IMR-90 (cell line): Measurements from ENCODE around the gene LYSMD4. TPM values are rescaled to one million over a fixed set of nuclear protein-coding genes. Genes with fewer than 3 reads are reported as not detected.

ENCODE experiments used
- ATAC-seq: fragments of 200-7000 bp; cut with Tn5 transposase; 2 replicates; pipeline ENCODE4 v1.9.1; 2020; ENCODE audit warnings: low read depth, mild to moderate bottlenecking, moderate library complexity
- BruUV-seq: library from RNA; stranded (reverse); fragments of 400-500 nt; replicated peaks from 2 replicates; lab custom pipeline; 2021; lab: Mats Ljungman, UMichigan
- CTCF ChIA-PET: fragments of 300-600 bp; formaldehyde crosslinking; extraction: SDS; loops from one replicate; lab custom pipeline; 2021; ENCODE audit warnings: antibody characterized with exemption; lab: Yijun Ruan, JAX
- POLR2A ChIA-PET: fragments of 300-600 bp; sonication (Branson Sonifier 250); formaldehyde crosslinking; loops from one replicate; lab custom pipeline; 2022; ENCODE audit warnings: antibody characterized with exemption; ENCODE audit not compliant: unreplicated experiment; lab: Charles Lee
- DNase-seq: peaks from one replicate; pipeline ENCODE4 v3.0.0; 2013
- H2AFZ ChIP-seq: replicated peaks from 2 replicates; pipeline ENCODE3; 2013; ENCODE audit warnings: low read length, mild to moderate bottlenecking; ENCODE audit not compliant: poor library complexity
- H2AK5ac ChIP-seq: 2 replicates; pipeline ENCODE4 v1.6.1; 2013; ENCODE audit warnings: low read depth, low read length, inconsistent platforms
- H2AK9ac ChIP-seq: replicated peaks from 2 replicates; pipeline ENCODE3; 2013; ENCODE audit warnings: mild to moderate bottlenecking, low read depth, low read length, moderate library complexity; ENCODE audit not compliant: poor library complexity
- H2BK120ac ChIP-seq: 2 replicates; pipeline ENCODE4 v1.6.1; 2013; ENCODE audit warnings: low read depth, low read length, inconsistent platforms
- H2BK15ac ChIP-seq: 3 replicates; pipeline ENCODE4 v1.6.1; 2013; ENCODE audit warnings: low read depth, low read length, inconsistent platforms
- H2BK20ac ChIP-seq: 2 replicates; pipeline ENCODE4 v1.6.1; 2013; ENCODE audit warnings: low read depth, mild to moderate bottlenecking, inconsistent platforms, low read length, moderate library complexity
- H2BK5ac ChIP-seq: 2 replicates; pipeline ENCODE4 v1.6.1; 2013; ENCODE audit warnings: mild to moderate bottlenecking, low read depth, low read length, inconsistent platforms; ENCODE audit not compliant: poor library complexity, severe bottlenecking
- H3K14ac ChIP-seq: replicated peaks from 2 replicates; pipeline ENCODE4 v1.6.1; 2013; ENCODE audit warnings: low read depth, low read length, inconsistent platforms
- H3K18ac ChIP-seq: 2 replicates; pipeline ENCODE4 v1.6.1; 2013; ENCODE audit warnings: low read depth, low read length, control low read depth
- H3K23ac ChIP-seq: 2 replicates; pipeline ENCODE4 v1.6.1; 2013; ENCODE audit warnings: low read depth, low read length, inconsistent platforms
- H3K27ac ChIP-seq: 2 replicates; pipeline ENCODE4 v1.5.1; 2013; ENCODE audit warnings: mild to moderate bottlenecking, control low read depth, low read length; ENCODE audit not compliant: insufficient read depth
- H3K27me3 ChIP-seq: 2 replicates; pipeline ENCODE4 v1.6.1; 2013; ENCODE audit warnings: low read length; ENCODE audit not compliant: control insufficient read depth, insufficient read depth
- H3K36me3 ChIP-seq: 2 replicates; pipeline ENCODE4 v1.6.1; 2013; ENCODE audit warnings: low read length, mixed read lengths; ENCODE audit not compliant: control insufficient read depth, insufficient read depth
- H3K4ac ChIP-seq: 2 replicates; pipeline ENCODE4 v1.6.1; 2013; ENCODE audit warnings: low read depth, low read length, inconsistent platforms
- H3K4me1 ChIP-seq: 2 replicates; pipeline ENCODE4 v1.6.1; 2013; ENCODE audit warnings: low read length, mixed read lengths; ENCODE audit not compliant: control insufficient read depth, insufficient read depth
- H3K4me2 ChIP-seq: 2 replicates; pipeline ENCODE4 v1.6.1; 2013; ENCODE audit warnings: low read depth, mild to moderate bottlenecking, control low read depth, low read length, moderate library complexity
- H3K4me3 ChIP-seq: 2 replicates; pipeline ENCODE4 v1.5.1; 2013; ENCODE audit warnings: low read depth, mild to moderate bottlenecking, control low read depth, low read length, moderate library complexity; ENCODE audit not compliant: insufficient read depth
- H3K56ac ChIP-seq: 2 replicates; pipeline ENCODE4 v1.6.1; 2013; ENCODE audit warnings: low read length, inconsistent platforms; ENCODE audit not compliant: insufficient read depth; ENCODE audit errors: extremely low read depth
- H3K79me1 ChIP-seq, 2 experiments: 2 replicates each; pipeline ENCODE4 v1.6.1; 2013; ENCODE audit warnings: low read length in 2 of 2, inconsistent platforms in 1 of 2, low read depth in 1 of 2
- H3K9ac ChIP-seq: 2 replicates; pipeline ENCODE4 v1.6.1; 2013; ENCODE audit warnings: low read depth, low read length, control low read depth
- H3K9me1 ChIP-seq: 2 replicates; pipeline ENCODE4 v1.6.1; 2013; ENCODE audit warnings: low read length, inconsistent platforms; ENCODE audit not compliant: insufficient read depth
- H3K9me3 ChIP-seq: 2 replicates; pipeline ENCODE4 v1.6.1; 2013; ENCODE audit warnings: low read length; ENCODE audit not compliant: control insufficient read depth, insufficient read depth
- H4K20me1 ChIP-seq: 2 replicates; pipeline ENCODE4 v1.6.1; 2013; ENCODE audit warnings: low read length, inconsistent platforms; ENCODE audit not compliant: insufficient read depth
- H4K5ac ChIP-seq: 2 replicates; pipeline ENCODE4 v1.6.1; 2013; ENCODE audit warnings: mild to moderate bottlenecking, low read depth, low read length, control low read depth
- H4K8ac ChIP-seq, 2 experiments: 2 replicates each; pipeline ENCODE4 v1.6.1; 2013; ENCODE audit warnings: low read depth in 2 of 2, low read length in 2 of 2, control low read depth in 1 of 2, inconsistent platforms in 1 of 2
- H4K91ac ChIP-seq: 2 replicates; pipeline ENCODE4 v1.6.1; 2013; ENCODE audit warnings: low read depth, low read length, inconsistent platforms; ENCODE audit not compliant: insufficient read depth
- BHLHE40 ChIP-seq: fragments of 150-350 bp; IDR thresholded peaks from 2 replicates; pipeline ENCODE4 v1.6.1; 2016; ENCODE audit warnings: mild to moderate bottlenecking, low read depth, low read length
- CEBPB ChIP-seq: IDR thresholded peaks from 2 replicates; pipeline ENCODE4 v1.6.1; 2012; ENCODE audit warnings: low read depth, low read length, improper control_type of control experiment
- CHD1 ChIP-seq: IDR thresholded peaks from 2 replicates; pipeline ENCODE4 v1.6.1; 2012; ENCODE audit warnings: low read depth, low read length, improper control_type of control experiment
- CTCF ChIP-seq: conservative IDR thresholded peaks from 2 replicates; pipeline ENCODE4 v1.5.1; 2012; ENCODE audit warnings: mild to moderate bottlenecking, low read depth, low read length, improper control_type of control experiment
- FOS ChIP-seq: fragments of 150-350 bp; IDR thresholded peaks from 2 replicates; pipeline ENCODE4 v1.6.1; 2016; ENCODE audit warnings: low read depth, low read length
- MAFK ChIP-seq: IDR thresholded peaks from 2 replicates; pipeline ENCODE4 v1.6.1; 2012; ENCODE audit warnings: low read depth, low read length, improper control_type of control experiment
- MAZ ChIP-seq: IDR thresholded peaks from 2 replicates; pipeline ENCODE4 v1.6.1; 2012; ENCODE audit warnings: low read depth, mild to moderate bottlenecking, low read length, improper control_type of control experiment, moderate library complexity, borderline replicate concordance
- MXI1 ChIP-seq: IDR thresholded peaks from 2 replicates; pipeline ENCODE4 v1.6.1; 2012; ENCODE audit warnings: low read depth, mild to moderate bottlenecking, low read length, moderate library complexity, borderline replicate concordance
- NFE2L2 ChIP-seq: fragments of 150-350 bp; IDR thresholded peaks from 2 replicates; pipeline ENCODE4 v1.6.1; 2016; ENCODE audit warnings: low read depth, mild to moderate bottlenecking, low read length
- POLR2A ChIP-seq: IDR thresholded peaks from 2 replicates; pipeline ENCODE4 v1.6.1; 2012; ENCODE audit warnings: mild to moderate bottlenecking, low read depth, low read length
- RAD21 ChIP-seq: IDR thresholded peaks from 2 replicates; pipeline ENCODE4 v1.6.1; 2012; ENCODE audit warnings: low read length, improper control_type of control experiment
- RCOR1 ChIP-seq: IDR thresholded peaks from 2 replicates; pipeline ENCODE4 v1.6.1; 2012; ENCODE audit warnings: mild to moderate bottlenecking, low read length, improper control_type of control experiment; ENCODE audit not compliant: insufficient replicate concordance
- RFX5 ChIP-seq: IDR thresholded peaks from 2 replicates; pipeline ENCODE4 v1.8.0; 2012; ENCODE audit warnings: low read depth, mild to moderate bottlenecking, low read length, moderate library complexity
- SMC3 ChIP-seq: fragments of 150-350 bp; IDR thresholded peaks from 2 replicates; pipeline ENCODE4 v1.6.1; 2016; ENCODE audit warnings: low read depth, mild to moderate bottlenecking, antibody characterized with exemption, low read length, moderate library complexity
- WGBS, 2 experiments: methylation state at CpG; one replicate each; pipeline versions ENCODE4 v1.1.5 to v1.1.7; 2013; ENCODE audit warnings: missing lambda C conversion rate in 2 of 2; ENCODE audit not compliant: insufficient read length in 1 of 2; ENCODE audit errors: extremely low coverage in 2 of 2; 5-methylcytosine and 5-hydroxymethylcytosine counted together
- dilution Hi-C: fragments of 300-500 bp; cut with HindIII; formaldehyde crosslinking; loops from one replicate; pipeline ENCODE4 v1.14.3; 2018; ENCODE audit warnings: low sequenced_read_pairs; ENCODE audit not compliant: unreplicated experiment
- in situ Hi-C: fragments of 300-500 bp; cut with MboI; formaldehyde crosslinking; loops from 3 replicates; pipeline ENCODE4 v1.14.3; 2019; ENCODE audit warnings: low sequenced_read_pairs, inconsistent platforms, mixed read lengths
- intact Hi-C: fragments of 100-400 bp; cut with micrococcal nuclease; formaldehyde crosslinking; loops from 2 replicates; pipeline ENCODE4 v1.10.0; 2022
- polyA plus RNA-seq, 3 experiments: library from polyadenylated mRNA; depleted of rRNA; stranded (reverse); fragments of >200 nt; gene quantifications; 2 replicates each; pipeline ENCODE4 v1.2.3, GENCODE V29; 2012; ENCODE audit warnings: low replicate concordance in 1 of 3
- total RNA-seq: library from RNA; depleted of rRNA; stranded (reverse); fragments of >200 nt; gene quantifications from 2 replicates; pipeline ENCODE4 v1.2.3, GENCODE V29; 2012
- TF ChIP-seq, protein P1 (sequence below): fragments of 150-350 bp; IDR thresholded peaks from 2 replicates; pipeline ENCODE4 v1.6.1; 2016; ENCODE audit warnings: low read depth, mild to moderate bottlenecking, low read length, moderate library complexity, borderline replicate concordance
- TF ChIP-seq, protein P2 (sequence below): fragments of 150-350 bp; IDR thresholded peaks from 2 replicates; pipeline ENCODE4 v1.6.1; 2017; ENCODE audit warnings: mild to moderate bottlenecking, antibody characterized with exemption, low read length, low read depth

Gene LYSMD4
- total and polyA plus RNA-seq, 2 of the 4 experiments (the other 2 are of a cell fraction): 4.5 to 5.0 TPM

DNA sequence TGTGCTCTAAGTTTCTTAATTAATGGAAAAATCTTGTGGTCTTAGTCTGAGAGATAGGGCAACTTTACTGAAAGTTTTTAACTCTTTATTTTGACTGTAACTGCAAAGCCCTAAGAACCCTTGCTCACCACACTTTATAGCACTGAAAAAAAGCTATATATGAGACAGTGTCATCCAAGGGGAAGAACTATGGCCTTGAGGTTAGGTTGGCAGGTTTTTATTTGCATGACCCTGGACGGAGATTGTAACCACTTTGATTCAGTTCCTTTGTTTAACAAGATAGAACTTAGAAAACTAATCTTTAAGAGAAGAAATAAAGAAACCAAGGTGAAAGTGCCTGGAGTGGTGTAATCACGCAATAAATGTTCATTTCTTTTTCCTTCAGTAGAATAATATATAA is 30.6 kb upstream of the LYSMD4 start:
- Histone ChIP-seq H2BK20ac (no peak overlapping the region), H3K9ac (no peak overlapping the region), H3K14ac (no peak overlapping the region), H2AFZ (no peak overlapping the region), H2BK5ac (no peak overlapping the region), H2BK120ac (no peak overlapping the region), H3K27me3 (0 out of 2 replicates have a peak, but pooled peaks cover 2% of the 10 kb centered on the region), H3K4ac (no peak overlapping the region), H3K23ac (no peak overlapping the region), H4K91ac (no peak overlapping the region), H2AK5ac (no peak overlapping the region), H3K9me3 (no peaks in the 10 kb centered on the region), H3K4me3 (no peak overlapping the region), H2AK9ac (no peak overlapping the region), H3K56ac (no peak overlapping the region), H3K9me1 (no peaks in the 10 kb centered on the region), H4K8ac (no peak overlapping the region), H3K27ac (no peak overlapping the region), H4K5ac (no peak overlapping the region), H3K79me1 (no peaks in the 10 kb centered on the region), H2BK15ac (no peak overlapping the region), H3K18ac (no peak overlapping the region), H4K20me1 (no peaks in the 10 kb centered on the region), H3K4me2 (no peak overlapping the region), H3K36me3 (no peaks in the 10 kb centered on the region), H3K4me1 (no peaks in the 10 kb centered on the region)
- WGBS, 2 experiments: no CpG with 5 or more reads among the region's 2 CpGs
- CTCF ChIA-PET: no interaction called here
- no peak for ATAC-seq
- no peak for DNase-seq
- BruUV-seq: no TSS peak
- intact Hi-C loops (no loop called here), dilution Hi-C loops (no loop called here), in situ Hi-C loops (no loop called here)
- TF ChIP-seq, protein P1, sequence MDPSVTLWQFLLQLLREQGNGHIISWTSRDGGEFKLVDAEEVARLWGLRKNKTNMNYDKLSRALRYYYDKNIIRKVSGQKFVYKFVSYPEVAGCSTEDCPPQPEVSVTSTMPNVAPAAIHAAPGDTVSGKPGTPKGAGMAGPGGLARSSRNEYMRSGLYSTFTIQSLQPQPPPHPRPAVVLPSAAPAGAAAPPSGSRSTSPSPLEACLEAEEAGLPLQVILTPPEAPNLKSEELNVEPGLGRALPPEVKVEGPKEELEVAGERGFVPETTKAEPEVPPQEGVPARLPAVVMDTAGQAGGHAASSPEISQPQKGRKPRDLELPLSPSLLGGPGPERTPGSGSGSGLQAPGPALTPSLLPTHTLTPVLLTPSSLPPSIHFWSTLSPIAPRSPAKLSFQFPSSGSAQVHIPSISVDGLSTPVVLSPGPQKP: no peak
- TF ChIP-seq, protein P2, sequence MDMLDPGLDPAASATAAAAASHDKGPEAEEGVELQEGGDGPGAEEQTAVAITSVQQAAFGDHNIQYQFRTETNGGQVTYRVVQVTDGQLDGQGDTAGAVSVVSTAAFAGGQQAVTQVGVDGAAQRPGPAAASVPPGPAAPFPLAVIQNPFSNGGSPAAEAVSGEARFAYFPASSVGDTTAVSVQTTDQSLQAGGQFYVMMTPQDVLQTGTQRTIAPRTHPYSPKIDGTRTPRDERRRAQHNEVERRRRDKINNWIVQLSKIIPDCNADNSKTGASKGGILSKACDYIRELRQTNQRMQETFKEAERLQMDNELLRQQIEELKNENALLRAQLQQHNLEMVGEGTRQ: no peak
- no peak for TF ChIP-seq RCOR1
- TF ChIP-seq BHLHE40: no peak
- TF ChIP-seq CHD1: no peak
- TF ChIP-seq MAFK: no peak
- no peak for TF ChIP-seq NFE2L2
- no peak for TF ChIP-seq CEBPB
- no peak for TF ChIP-seq MXI1
- no peak for TF ChIP-seq FOS
- no peak for TF ChIP-seq RFX5
- no peak for TF ChIP-seq CTCF
- TF ChIP-seq MAZ: no peak
- no peak for TF ChIP-seq SMC3
- no peak for TF ChIP-seq POLR2A
- TF ChIP-seq RAD21: no peak
- POLR2A ChIA-PET: no interaction called here
